ENCODE data around the gene UBAP1. TPM values are rescaled to one million over a fixed set of nuclear protein-coding genes. Genes with fewer than 3 reads are reported as not detected.

UBAP1 gene
- total and polyA plus RNA-seq, 2 donors (not counting 1 experiment from before 2014, with no cell fraction given): 20.4 to 27.0 TPM

GRCh38 chr9:34232201-34232600, 53.4 kb downstream of the UBAP1 start:
- Mint-ChIP-seq H3K27ac (no peak overlapping the region), H3K9me3 (ENCODE audit: insufficient read depth) (no peaks in the 10 kb centered on the region), H3K27me3 (no peaks in the 10 kb centered on the region), H3K4me1 (no peaks in the 10 kb centered on the region), H3K4me3 (no peak overlapping the region)
- peaks cover 22% of the 10 kb centered on the region for H3K79me2 ChIP-seq (ENCODE audit: control insufficient read depth, insufficient read depth, low read length)
- H3K4me1 ChIP-seq (ENCODE audit: control insufficient read depth in 2 of 2, insufficient read depth in 2 of 2, low read length in 2 of 2): no peaks in the 10 kb centered on the region
- DNase-seq: no peak
- no peak overlapping the region for H3K27ac ChIP-seq (ENCODE audit: low read length in 2 of 2)
- POLR2A ChIA-PET: no interaction called here
- no peak overlapping the region for H2AFZ ChIP-seq (ENCODE audit: insufficient read depth, low read depth, low read length, poor library complexity, severe bottlenecking)
- H3K9me3 ChIP-seq (ENCODE audit: control extremely low read depth in 1 of 3, control insufficient read depth in 2 of 3, insufficient read depth in 1 of 3, low read length in 2 of 3): no peaks in the 10 kb centered on the region
- no peak overlapping the region for H3K4me3 ChIP-seq (ENCODE audit: control extremely low read depth in 1 of 5, extremely low read depth in 1 of 5, insufficient read depth in 1 of 5, low read depth in 2 of 5, low read length in 4 of 5)
- intact Hi-C loops (cut with micrococcal nuclease): no loop called here
- no peaks in the 10 kb centered on the region for H3K27me3 ChIP-seq (replicated peaks in 1 of 4; ENCODE audit: control extremely low read depth in 1 of 4, control insufficient read depth in 3 of 4, insufficient read depth in 4 of 4, low read length in 3 of 4)
- peaks cover 41% of the 10 kb centered on the region for H4K20me1 ChIP-seq (ENCODE audit: control insufficient read depth, insufficient read depth, low read length, poor library complexity, severe bottlenecking)
- CTCF ChIA-PET: no interaction called here
- WGBS (ENCODE audit: insufficient coverage): no CpG with 5 or more reads among the region's 2 CpGs
- H3K4me2 ChIP-seq (replicated peaks; ENCODE audit: low read depth, low read length, poor library complexity, severe bottlenecking): no peak overlapping the region
- no peak for TF ChIP-seq EZH2 (IDR thresholded peaks at IDR 0.05; ENCODE audit: borderline replicate concordance, insufficient read depth, low read depth, low read length, poor library complexity, severe bottlenecking)
- no peak overlapping the region for H3K9ac ChIP-seq (ENCODE audit: low read length)
- peaks cover 5 to 29% of the 10 kb centered on the region in 2 experiments for H3K36me3 ChIP-seq (replicated peaks in 1 of 2; ENCODE audit: control extremely low read depth in 1 of 2, control insufficient read depth in 1 of 2, extremely low read depth in 1 of 2, insufficient read depth in 2 of 2, low read length in 1 of 2)
- no peak for ATAC-seq (ENCODE audit: low read depth)

- H3K27me3 Mint-ChIP-seq: no peaks in the 10 kb centered on the region
- Histone ChIP-seq H3K9me3 (ENCODE audit: control extremely low read depth in 1 of 3, control insufficient read depth in 2 of 3, insufficient read depth in 1 of 3, low read length in 2 of 3) (no peaks in the 10 kb centered on the region), H3K27me3 (replicated peaks in 1 of 4; ENCODE audit: control extremely low read depth in 1 of 4, control insufficient read depth in 3 of 4, insufficient read depth in 4 of 4, low read length in 3 of 4) (no peaks in the 10 kb centered on the region), H3K27ac (ENCODE audit: low read length in 2 of 2) (no peak overlapping the region), H3K79me2 (ENCODE audit: control insufficient read depth, insufficient read depth, low read length) (peaks cover 15% of the 10 kb centered on the region), H3K36me3 (replicated peaks in 1 of 2; ENCODE audit: control extremely low read depth in 1 of 2, control insufficient read depth in 1 of 2, extremely low read depth in 1 of 2, insufficient read depth in 2 of 2, low read length in 1 of 2) (peaks cover 13 to 34% of the 10 kb centered on the region in 2 experiments), H3K4me1 (ENCODE audit: control insufficient read depth in 2 of 2, insufficient read depth in 2 of 2, low read length in 2 of 2) (no peaks in the 10 kb centered on the region), H3K4me2 (replicated peaks; ENCODE audit: low read depth, low read length, poor library complexity, severe bottlenecking) (no peak overlapping the region), H4K20me1 (ENCODE audit: control insufficient read depth, insufficient read depth, low read length, poor library complexity, severe bottlenecking) (peaks cover 41% of the 10 kb centered on the region), H3K9ac (ENCODE audit: low read length) (no peak overlapping the region), H3K4me3 (ENCODE audit: control extremely low read depth in 1 of 5, extremely low read depth in 1 of 5, insufficient read depth in 1 of 5, low read depth in 2 of 5, low read length in 4 of 5) (no peak overlapping the region), H2AFZ (ENCODE audit: insufficient read depth, low read depth, low read length, poor library complexity, severe bottlenecking) (no peak overlapping the region)
- no peak overlapping the region for H3K27ac Mint-ChIP-seq
- DNase-seq (no peak), ATAC-seq (ENCODE audit: low read depth) (no peak)
- 100% methylated on average over 1 of the region's 1 CpG for WGBS (ENCODE audit: insufficient coverage)
- H3K4me1 Mint-ChIP-seq: no peaks in the 10 kb centered on the region
- CTCF ChIA-PET: no interaction called here
- intact Hi-C loops (cut with micrococcal nuclease): no loop called here
- no peak overlapping the region for H3K4me3 Mint-ChIP-seq
- POLR2A ChIA-PET: no interaction called here
- H3K9me3 Mint-ChIP-seq (ENCODE audit: insufficient read depth): no peaks in the 10 kb centered on the region
- TF ChIP-seq EZH2 (IDR thresholded peaks at IDR 0.05; ENCODE audit: borderline replicate concordance, insufficient read depth, low read depth, low read length, poor library complexity, severe bottlenecking) (no peak), CTCF (IDR thresholded peaks at IDR 0.05) (no peak)
Observed at GRCh38 chr9:34233672-34234071, 54.8 kb downstream of the UBAP1 start.

All from B cell (primary cell).